CD4-positive, alpha-beta T cell treated with Interleukin-21 for 1 hour (primary cell): Measurements from ENCODE around the gene SNRPE.

Source experiments
- DNase-seq: peaks from one replicate; pipeline ENCODE4 v3.0.0-alpha.2; 2020

Gene SNRPE

DNA sequence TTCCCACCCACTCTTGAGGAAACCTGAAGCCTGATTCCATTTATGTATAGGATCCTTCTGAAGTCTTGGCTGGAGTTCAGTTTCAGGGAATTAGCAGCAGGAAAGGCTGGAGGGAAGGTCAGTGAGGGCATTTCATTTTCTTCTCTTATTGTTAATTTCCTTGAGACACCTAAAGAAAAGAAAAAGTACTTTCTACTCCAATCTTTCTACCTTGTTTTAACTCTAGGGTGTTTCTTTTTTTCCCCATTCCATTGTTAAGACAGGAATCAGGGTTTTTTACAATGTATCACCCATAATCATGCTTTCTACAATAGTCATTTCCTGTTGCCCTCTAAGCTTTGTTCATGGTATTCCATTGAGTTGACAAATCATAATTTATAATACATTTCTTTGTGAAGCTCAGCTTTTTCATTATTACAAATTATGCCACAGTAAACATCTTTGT, 27.4 kb downstream of the SNRPE start:
- DNase-seq, result no peak

DNA sequence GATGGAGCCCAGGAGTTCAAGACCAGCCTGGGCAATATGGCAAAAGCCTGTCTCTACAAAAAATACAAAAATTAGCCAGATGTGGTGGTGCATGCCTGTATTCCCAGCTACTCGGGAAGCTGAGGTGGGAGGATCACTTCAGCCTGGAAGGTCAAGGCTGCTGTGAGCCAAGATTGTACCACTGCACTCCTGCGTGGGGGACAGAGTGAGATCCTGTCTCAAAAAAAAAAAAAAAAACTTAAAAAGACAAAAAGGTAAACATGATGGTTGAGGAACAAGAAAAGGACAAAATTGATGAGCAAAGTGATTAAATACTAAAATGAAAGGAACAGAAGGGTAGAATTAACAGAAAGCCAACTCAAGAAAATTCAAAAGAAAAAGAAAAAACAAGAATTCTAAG, 30.6 kb downstream of the SNRPE start:
- no peak for DNase-seq

DNA sequence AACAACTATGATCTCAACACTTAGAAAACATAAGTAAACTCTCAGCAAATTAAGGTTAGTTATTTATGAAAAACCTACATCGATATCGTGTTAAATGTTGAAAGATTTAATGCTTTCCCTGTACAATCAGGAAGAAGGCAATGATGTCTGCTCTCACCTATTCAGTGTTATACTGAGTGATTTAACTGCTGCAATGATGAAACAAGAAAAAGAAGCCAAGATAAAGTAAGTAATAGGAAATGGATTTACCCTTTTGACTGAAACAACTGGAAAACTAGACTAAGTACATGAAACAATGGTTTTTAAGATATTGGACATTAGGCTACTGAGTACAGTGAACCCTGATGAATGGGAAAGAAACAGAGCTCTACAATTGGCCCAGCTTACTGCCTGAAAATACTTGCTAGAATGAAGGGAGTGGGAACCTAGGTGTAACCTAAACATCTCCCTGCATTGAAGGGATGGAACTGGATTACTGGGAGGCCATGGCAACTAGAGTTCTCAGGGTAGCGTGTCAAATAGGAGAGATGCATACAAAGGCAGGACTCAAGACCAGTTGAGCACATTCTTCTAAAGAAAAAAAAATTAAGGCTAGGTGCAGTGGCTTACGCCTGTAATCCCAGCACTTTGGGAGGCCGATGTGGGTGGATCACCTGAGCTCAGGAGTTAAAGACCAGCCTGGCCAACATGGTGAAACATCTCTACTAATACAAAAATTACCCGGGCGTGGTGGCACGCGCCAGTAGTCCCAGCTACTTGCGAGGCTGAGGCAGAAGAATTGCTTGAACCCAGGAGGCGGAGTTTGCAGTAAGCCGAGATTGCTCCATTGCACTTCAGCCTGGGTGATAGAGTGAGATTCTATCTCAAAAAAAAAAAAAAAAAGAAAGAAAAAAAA, 37.3 kb downstream of the SNRPE start:
- DNase-seq, result no peak

DNA sequence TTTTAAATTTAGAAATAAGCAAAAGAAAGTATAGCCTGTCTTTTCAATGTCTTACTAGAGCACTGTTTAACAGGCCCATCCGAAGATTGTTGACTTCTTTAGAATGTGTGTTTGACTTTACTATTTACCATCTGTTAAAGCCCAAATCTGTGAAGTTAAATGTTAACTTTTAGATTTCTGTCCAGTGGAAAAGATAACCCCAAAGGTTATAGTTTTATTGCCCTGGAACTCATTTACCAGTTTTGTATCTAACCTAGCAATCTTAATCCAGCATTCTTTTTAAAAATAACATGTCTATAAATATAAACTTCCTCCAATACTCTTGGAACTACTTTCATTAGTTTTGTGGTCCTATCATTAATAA, 37.9 kb downstream of the SNRPE start:
- DNase-seq, result no peak

DNA sequence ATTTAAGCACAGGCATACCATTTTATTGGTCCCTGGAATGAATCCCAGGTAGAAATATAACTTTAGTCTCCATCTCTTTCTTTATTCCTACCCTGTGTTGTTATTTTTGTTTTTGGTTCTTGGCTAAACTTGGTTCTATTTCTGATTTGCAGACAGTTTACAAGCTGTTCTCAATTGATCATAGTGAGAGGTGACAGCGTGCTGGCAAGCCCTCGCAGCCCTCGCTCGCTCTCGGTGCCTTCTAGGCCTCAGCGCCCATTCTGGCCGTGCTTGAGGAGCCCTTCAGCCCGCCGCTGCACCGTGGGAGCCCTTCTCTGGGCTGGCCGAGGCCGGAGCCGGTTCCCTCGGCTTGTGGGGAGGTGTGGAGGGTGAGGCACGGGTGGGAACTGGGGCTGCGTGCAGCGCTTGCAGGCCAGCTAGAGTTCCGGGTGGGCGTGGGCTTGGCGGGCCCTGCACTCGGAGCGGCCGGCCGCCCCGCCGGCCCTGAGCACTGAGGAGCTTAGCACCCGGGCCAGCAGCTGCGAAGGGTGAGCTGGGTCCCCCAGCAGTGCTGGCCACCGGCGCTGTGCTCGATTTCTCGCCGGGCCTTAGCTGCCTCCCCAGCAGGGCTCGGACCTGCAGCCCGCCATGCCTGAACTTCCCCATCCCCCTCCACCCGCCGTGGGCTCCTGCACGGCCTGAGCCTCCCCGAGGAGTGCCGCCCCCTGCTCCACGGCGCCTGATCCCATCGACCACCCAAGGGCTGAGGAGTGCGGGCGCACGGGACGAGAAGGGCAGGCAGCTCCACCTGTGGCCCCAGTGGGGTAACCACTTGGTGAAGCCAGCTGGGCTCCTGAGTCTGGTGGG, 38.7 kb downstream of the SNRPE start:
- DNase-seq, result no peak

DNA sequence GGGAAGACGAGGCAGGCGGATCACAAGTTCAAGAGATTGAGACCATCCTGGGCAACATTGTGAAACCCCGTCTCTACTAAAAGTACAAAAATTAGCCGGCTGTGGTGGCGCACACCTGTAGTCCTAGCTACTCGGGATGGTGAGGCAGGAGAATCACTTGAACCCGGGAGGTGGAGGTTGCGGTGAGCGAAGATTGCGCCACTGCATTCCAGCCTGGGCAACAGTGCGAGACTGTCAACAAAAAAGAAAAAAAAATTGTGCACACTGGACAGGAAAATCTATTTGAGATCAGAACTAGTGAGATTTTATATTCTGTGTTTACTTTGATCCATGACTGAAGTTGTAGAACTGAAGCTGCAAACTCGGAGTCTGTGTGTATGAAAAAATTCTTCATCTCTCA, 40.2 kb downstream of the SNRPE start:
- DNase-seq, result no peak

DNA sequence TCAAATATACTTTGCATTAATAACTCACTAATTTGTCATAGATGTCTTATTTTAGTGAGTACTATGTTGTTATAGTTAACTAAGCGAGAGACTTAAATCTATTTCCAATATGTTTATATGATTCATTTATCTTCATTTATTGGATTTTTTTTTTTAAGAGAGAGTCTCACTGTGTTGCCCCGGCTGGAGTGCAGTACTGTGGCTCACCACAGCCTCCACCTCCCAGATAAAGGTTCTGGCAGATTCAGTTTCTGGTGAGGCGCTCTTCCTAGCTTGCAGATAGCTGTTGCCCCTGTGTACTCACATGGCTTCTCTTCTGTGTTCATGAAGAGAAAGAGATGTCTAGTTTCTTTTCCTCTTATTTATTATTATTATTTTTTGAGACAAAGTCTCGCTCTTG, 43.9 kb downstream of the SNRPE start:
- no peak for DNase-seq

DNA sequence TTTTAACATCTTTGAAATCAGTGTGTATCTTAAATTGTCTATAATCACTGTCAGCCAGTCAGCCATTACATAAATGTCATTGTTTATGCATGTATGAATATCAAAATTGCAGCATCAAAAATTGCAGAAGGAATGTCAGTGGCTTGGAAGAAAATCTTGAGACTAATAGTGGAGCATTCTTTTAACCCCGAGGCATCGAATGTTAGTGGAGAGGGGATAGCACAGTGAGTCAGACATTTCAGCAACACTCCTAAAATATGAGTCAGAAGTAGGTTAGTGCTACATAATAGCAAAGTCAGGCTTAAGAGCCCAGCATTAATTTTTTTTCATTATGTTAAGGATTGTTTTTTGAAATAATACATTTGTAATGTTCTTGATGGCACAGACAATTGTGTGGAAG, 45.5 kb downstream of the SNRPE start:
- DNase-seq, result no peak

DNA sequence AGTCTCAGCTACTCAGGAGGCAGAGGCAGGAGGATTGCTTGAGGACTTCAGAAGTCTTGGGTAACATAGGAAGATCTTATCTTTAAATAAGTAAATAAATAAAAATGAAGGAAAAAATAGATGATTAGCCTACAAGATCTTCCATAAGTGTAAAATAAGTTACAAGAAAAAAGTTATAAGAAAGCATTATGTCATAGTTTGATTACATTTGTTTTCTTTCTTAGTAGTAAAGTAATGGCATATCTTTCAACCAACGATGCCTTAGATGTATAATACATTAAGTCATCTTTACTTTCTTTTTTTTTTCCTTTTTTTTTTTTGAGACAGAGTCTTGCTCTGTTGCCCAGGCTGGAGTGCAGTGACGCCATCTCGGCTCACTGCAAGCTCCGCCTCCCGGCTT, 46.5 kb downstream of the SNRPE start:
- DNase-seq, result no peak

DNA sequence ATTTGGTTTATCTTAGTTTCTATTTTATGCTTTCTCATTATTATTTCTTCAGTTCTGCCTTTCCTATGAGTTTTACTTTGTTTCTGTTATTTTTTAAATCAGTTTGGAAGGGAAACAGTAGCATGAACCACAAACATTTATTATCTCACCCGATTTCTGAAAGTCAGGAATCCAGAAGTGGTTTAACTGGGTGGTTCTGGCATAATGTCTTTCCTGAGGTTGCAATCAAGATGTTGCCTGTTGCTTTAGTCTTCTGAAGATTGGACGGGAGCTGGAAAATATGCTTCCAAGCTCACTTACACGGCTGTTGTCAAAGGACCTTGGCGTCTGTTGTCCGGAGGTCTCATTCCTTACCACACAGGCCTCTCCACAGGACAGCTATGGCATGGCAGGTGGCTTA, 50.4 kb downstream of the SNRPE start:
- DNase-seq, result no peak

DNA sequence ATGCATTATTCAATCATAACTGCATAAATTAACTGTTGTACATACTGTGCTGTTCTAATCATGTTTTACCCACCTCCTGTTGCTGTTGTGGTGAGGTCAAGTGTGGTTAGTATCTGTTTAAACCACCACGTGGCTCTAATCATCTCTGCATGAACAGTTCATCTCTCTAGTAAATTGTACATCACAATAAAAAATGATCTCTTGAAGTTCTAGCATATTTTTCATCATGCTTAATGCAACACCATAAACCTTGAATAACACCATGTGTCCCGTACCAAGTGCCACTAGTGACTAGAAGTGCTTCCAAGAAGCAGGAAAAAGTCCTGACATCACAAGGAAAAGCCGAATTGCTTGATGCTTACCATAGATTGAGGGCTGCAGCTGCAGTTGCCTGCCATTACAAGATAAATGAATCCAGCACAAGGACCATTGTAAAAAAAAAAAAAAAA, 51.7 kb downstream of the SNRPE start:
- no peak for DNase-seq

DNA sequence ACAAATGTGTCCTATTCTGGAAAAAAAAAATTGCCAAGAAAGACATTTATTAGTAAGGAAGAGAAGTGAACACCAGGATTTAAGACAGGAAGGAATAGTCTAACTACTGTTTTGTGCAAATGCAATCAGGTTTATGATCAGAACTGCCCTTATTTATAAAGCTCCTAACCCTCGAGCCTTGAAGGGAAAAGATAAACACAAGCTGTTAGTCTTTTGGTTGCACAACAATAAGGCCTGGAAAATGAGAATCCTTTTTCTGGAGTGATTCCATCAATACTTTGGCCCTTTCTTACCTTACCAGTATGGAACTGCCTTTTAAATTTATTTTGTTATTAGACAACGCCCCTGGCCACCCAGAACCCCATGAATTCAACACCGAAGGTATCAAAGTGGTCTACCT, 52.9 kb downstream of the SNRPE start:
- no peak for DNase-seq

DNA sequence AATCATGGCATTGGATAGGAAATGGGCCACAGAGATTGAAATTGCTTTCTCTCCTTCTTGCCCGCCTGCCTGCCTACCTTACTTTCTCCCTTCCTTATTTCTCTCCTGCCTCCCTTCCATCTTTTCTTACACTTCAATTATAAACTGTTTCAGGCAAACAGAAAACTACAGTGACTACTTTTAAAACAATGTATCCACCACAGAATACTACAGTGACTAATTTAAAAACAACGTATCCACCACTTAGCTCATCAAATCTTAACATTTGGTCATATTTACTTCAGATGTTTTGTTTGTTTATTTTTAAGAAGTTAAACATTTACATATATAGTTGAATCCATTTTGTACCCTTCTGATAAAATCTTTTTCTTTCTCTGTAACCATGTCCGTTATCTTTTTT, 54.4 kb downstream of the SNRPE start:
- no peak for DNase-seq

DNA sequence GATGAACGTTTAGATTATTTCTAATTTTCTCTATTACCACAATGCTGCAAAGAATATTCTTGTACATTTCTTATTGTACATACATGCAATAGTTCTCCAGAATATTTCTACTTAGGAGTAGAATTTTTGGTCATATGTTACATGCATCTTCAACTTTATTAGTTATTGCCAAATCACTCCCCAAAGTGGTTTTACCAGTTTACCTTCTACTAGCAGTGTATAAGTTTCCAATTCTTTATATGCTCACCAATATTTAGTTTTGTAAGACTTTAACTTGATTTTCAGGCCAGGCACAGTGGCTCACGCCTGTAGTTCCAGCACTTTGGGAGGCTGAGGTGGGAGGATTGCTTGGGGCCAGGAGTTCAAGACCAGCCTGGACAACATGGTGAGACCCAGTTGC, 55.4 kb downstream of the SNRPE start:
- no peak for DNase-seq
